ENCODE data around the gene CACNA1A. TPM values are rescaled to one million over a fixed set of nuclear protein-coding genes. Genes with fewer than 3 reads are reported as not detected.

CACNA1A gene
- total RNA-seq, 2 experiments from 2014 or later = 0.33 to 0.35 TPM

DNA sequence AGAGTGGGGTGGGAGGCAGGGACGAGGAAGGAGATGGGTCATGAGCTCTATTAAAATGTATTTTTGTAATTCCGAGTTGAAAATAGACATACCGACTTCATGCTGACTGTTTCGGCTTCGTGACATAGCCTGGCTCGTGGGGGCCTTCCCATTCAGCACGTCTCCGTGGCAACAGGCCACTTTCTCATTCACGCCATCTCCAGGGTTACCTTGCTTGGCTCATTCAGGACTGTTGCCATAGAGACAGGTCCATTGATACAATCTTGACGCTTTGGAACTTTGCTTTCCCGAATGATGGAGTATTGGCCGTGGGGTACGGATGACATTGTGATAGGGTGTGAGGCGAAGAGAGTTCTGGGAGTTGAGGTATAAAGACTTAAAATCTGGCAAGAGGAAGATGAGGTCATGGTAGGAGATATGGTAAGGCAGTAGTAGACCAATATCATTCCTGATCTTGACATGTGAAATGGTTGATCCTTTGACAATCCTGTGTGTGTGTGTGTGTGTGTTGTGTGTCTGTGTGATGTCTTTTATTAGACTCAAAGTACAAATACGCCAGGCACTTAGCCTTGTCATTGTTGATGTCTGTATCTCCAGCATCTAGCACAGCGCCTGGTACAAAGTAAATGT lies 97.3 kb downstream of the CACNA1A start:
- Mint-ChIP-seq H3K9me3 (no peaks in the 10 kb centered on the region), H3K4me3 (no peak overlapping the region), H3K27me3 (ENCODE audit: low read depth) (no peaks in the 10 kb centered on the region), H3K4me1 (ENCODE audit: low read depth) (no peaks in the 10 kb centered on the region), H3K36me3 (ENCODE audit: low read depth) (no peaks in the 10 kb centered on the region), H3K27ac (no peak overlapping the region)
- no peak for DNase-seq
- CTCF ChIA-PET = no interaction called here
- intact Hi-C loops (cut with micrococcal nuclease) = no loop called here

- Mint-ChIP-seq H3K4me3 (no peak overlapping the region), H3K27ac (no peak overlapping the region), H3K9me3 (peaks cover 10% of the 10 kb centered on the region), H3K4me1 (ENCODE audit: low read depth) (no peaks in the 10 kb centered on the region), H3K27me3 (ENCODE audit: low read depth) (peaks cover 7% of the 10 kb centered on the region), H3K36me3 (ENCODE audit: low read depth) (no peaks in the 10 kb centered on the region)
- CTCF ChIA-PET = no interaction called here
- DNase-seq = no peak
- intact Hi-C loops (cut with micrococcal nuclease) = no loop called here
Observed at GRCh38 chr19:13404236-13404635, 102.0 kb downstream of the CACNA1A start.

GRCh38 chr19:13401388-13401787 lies 104.9 kb downstream of the CACNA1A start:
- H3K4me1 Mint-ChIP-seq (ENCODE audit: low read depth) = no peaks in the 10 kb centered on the region
- no peak overlapping the region for H3K4me3 Mint-ChIP-seq
- no peaks in the 10 kb centered on the region for H3K36me3 Mint-ChIP-seq (ENCODE audit: low read depth)
- peaks cover 10% of the 10 kb centered on the region for H3K9me3 Mint-ChIP-seq
- no peak overlapping the region for H3K27ac Mint-ChIP-seq
- peaks cover 18% of the 10 kb centered on the region for H3K27me3 Mint-ChIP-seq (ENCODE audit: low read depth)
- intact Hi-C loops (cut with micrococcal nuclease) = no loop called here
- peak; percentile 7 for DNase-seq
- CTCF ChIA-PET = no interaction called here

- Mint-ChIP-seq H3K27me3 (ENCODE audit: low read depth) (peaks cover 23% of the 10 kb centered on the region), H3K36me3 (ENCODE audit: low read depth) (no peaks in the 10 kb centered on the region), H3K27ac (no peak overlapping the region), H3K4me1 (ENCODE audit: low read depth) (no peaks in the 10 kb centered on the region), H3K9me3 (peaks cover 10% of the 10 kb centered on the region), H3K4me3 (no peak overlapping the region)
- intact Hi-C loops (cut with micrococcal nuclease) = no loop called here
- no peak for DNase-seq
- CTCF ChIA-PET = no interaction called here
Observed at GRCh38 chr19:13400296-13400695, 106.0 kb downstream of the CACNA1A start.

DNA sequence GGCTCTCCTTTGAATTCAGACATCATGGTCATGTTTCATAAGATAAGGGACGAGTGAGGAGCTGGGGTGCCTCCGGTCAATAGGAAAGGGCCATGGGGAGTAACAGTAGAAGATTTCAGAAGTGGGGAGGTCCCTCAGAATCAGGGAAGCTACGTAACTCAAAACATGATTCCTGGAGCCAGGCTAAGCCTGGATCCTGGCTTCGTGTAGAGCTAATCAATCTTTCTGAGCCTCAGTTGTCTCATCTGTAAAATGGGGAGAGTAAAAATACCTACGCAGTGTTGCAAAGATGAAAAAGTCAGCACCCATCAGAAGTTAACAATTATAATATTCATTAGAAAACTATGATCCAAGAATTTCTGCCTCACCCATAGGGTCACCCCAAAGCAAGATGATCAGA lies 106.5 kb downstream of the CACNA1A start:
- Mint-ChIP-seq H3K27me3 (ENCODE audit: low read depth) (peaks cover 23% of the 10 kb centered on the region), H3K27ac (no peak overlapping the region), H3K4me3 (no peak overlapping the region), H3K9me3 (peaks cover 10% of the 10 kb centered on the region), H3K4me1 (ENCODE audit: low read depth) (no peaks in the 10 kb centered on the region), H3K36me3 (ENCODE audit: low read depth) (no peaks in the 10 kb centered on the region)
- CTCF ChIA-PET = no interaction called here
- DNase-seq = no peak
- intact Hi-C loops (cut with micrococcal nuclease) = no loop called here

DNA sequence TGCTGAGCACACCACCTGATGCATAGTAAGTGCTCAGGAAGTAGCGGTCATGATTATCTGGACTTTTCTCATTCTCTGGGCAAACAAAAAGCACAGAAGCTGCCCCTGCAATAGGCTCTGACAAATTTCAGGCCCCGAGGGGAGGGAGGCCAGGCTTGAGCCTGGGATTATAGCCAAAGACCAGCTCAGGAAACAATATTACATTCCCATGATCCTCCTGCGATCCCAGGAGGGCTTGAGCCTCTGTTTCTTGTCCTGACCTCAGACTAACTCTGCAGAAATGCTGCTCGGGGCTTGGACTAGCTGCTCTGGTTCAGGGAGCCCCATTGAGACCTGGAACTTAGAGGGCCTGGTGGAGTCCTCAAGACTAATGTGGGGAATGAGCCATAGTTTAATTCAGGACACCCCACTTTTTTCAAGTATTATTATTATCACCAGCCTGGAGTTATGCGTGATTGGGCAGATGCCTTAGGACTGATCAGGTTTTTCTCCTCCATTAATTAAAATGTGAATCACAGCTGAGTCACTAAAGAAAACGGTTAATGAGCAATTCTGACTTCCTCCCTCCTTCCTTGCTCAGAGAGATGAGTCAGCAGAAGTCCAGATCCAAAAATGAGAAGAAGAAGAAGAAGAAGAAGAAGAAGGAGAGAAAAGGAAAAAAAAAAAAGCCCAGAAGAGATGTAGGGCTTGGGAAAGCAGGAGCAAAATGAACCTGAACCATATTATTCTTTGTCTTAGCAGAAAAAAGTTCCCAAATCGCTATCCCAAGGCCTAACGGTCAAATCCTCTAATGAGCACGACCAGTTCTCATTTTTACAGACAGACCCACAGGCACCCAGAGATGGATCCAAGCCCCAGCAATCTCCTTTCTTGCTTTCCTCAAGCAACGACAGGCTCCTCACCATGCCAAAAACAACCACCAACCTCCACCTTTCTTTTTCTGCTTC lies 107.2 kb downstream of the CACNA1A start:
- no peaks in the 10 kb centered on the region for H3K36me3 Mint-ChIP-seq (ENCODE audit: low read depth)
- CTCF ChIA-PET = no interaction called here
- no peak overlapping the region for H3K27ac Mint-ChIP-seq
- no peak overlapping the region for H3K4me3 Mint-ChIP-seq
- intact Hi-C loops (cut with micrococcal nuclease) = no loop called here
- peaks cover 10% of the 10 kb centered on the region for H3K9me3 Mint-ChIP-seq
- peaks cover 30% of the 10 kb centered on the region for H3K27me3 Mint-ChIP-seq (ENCODE audit: low read depth)
- H3K4me1 Mint-ChIP-seq (ENCODE audit: low read depth) = no peaks in the 10 kb centered on the region
- no peak for DNase-seq

DNA sequence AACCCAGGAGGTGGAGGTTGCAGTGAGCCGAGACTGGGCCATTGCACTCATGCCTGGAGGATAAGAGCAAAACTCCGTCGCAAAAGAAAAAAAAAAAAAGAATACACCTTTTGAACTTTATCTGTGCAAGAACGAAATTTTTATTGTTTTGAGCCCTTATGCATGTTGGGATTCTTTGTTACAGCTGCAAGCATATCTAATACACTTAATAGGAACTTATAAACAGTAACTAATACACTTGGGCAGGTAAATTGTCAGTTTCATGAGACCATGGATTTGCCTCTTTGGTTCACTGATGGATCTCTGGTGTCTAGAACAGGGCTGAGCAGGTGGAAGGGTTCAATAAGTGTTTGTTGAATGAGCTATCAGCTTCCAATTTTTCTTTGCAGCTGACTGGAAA lies 108.1 kb downstream of the CACNA1A start:
- no peak overlapping the region for H3K4me3 Mint-ChIP-seq
- no peaks in the 10 kb centered on the region for H3K4me1 Mint-ChIP-seq (ENCODE audit: low read depth)
- peaks cover 34% of the 10 kb centered on the region for H3K27me3 Mint-ChIP-seq (ENCODE audit: low read depth)
- DNase-seq = no peak
- peaks cover 10% of the 10 kb centered on the region for H3K9me3 Mint-ChIP-seq
- intact Hi-C loops (cut with micrococcal nuclease) = no loop called here
- H3K27ac Mint-ChIP-seq = no peak overlapping the region
- CTCF ChIA-PET = no interaction called here
- no peaks in the 10 kb centered on the region for H3K36me3 Mint-ChIP-seq (ENCODE audit: low read depth)

DNA sequence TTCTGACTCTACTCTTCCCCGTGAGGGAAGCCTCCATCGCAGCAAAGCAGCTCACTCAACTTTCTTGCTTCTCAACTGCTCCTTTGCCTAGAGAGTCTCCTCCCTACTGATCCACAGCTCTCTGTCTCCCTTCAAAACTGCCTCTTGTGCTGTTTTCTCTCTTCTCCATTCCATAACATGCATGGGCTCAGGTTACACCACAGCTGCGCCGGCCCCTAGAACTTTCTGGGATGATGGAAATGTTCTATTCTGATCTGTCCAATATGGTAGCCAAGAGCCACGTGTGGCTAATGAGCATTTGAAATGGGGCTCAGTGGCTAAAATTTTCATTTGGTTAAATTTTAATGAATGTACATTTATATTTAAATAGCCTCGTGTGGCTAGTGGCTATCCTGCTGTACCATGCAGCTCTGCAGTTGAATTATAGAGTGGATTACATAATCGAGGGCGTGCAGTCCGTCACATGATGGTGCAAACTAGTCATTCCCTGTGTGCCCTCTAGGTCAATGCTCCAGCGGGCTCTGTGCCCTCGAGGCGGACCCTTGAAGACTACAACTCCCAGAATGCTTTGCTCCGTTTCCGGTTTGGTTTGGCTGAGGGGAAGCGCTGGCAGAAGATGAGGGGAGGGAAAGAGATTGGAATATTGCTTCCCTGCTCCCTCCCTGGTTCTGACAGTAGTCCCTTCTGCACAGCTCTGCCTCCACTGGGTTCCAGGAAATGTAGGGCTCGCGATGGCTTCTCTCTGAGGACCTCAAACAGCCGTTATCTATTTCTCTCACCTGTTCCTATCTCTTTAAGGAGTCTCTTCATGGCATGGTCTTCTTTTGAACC lies 109.8 kb downstream of the CACNA1A start:
- intact Hi-C loops (cut with micrococcal nuclease) = no loop called here
- DNase-seq = peak; percentile 6
- H3K4me3 Mint-ChIP-seq = no peak overlapping the region
- CTCF ChIA-PET = interaction anchor here (0.5 to 1.0 kb wide), 2 partner anchors 11 to 316 kb away, joined by 3 read pairs; no protein-coding TSS in a partner anchor
- H3K4me1 Mint-ChIP-seq (ENCODE audit: low read depth) = no peaks in the 10 kb centered on the region
- H3K27me3 Mint-ChIP-seq (ENCODE audit: low read depth) = peaks cover 37% of the 10 kb centered on the region
- H3K9me3 Mint-ChIP-seq = peaks cover 3% of the 10 kb centered on the region
- H3K27ac Mint-ChIP-seq = no peak overlapping the region
- no peaks in the 10 kb centered on the region for H3K36me3 Mint-ChIP-seq (ENCODE audit: low read depth)

- no peak for DNase-seq
- no peaks in the 10 kb centered on the region for H3K4me1 Mint-ChIP-seq (ENCODE audit: low read depth)
- CTCF ChIA-PET = no interaction called here
- intact Hi-C loops (cut with micrococcal nuclease) = no loop called here
- H3K27ac Mint-ChIP-seq = no peak overlapping the region
- H3K36me3 Mint-ChIP-seq (ENCODE audit: low read depth) = no peaks in the 10 kb centered on the region
- H3K4me3 Mint-ChIP-seq = no peak overlapping the region
- peaks cover 6% of the 10 kb centered on the region for H3K27me3 Mint-ChIP-seq (ENCODE audit: low read depth)
- no peaks in the 10 kb centered on the region for H3K9me3 Mint-ChIP-seq
Observed at GRCh38 chr19:13382633-13382938, 123.7 kb downstream of the CACNA1A start.

- no peaks in the 10 kb centered on the region for H3K9me3 Mint-ChIP-seq
- intact Hi-C loops (cut with micrococcal nuclease) = no loop called here
- CTCF ChIA-PET = no interaction called here
- peaks cover 8% of the 10 kb centered on the region for H3K27me3 Mint-ChIP-seq (ENCODE audit: low read depth)
- no peak overlapping the region for H3K27ac Mint-ChIP-seq
- no peak overlapping the region for H3K4me3 Mint-ChIP-seq
- H3K4me1 Mint-ChIP-seq (ENCODE audit: low read depth) = no peaks in the 10 kb centered on the region
- H3K36me3 Mint-ChIP-seq (ENCODE audit: low read depth) = no peaks in the 10 kb centered on the region
- DNase-seq = no peak
Observed at GRCh38 chr19:13381827-13382632, 124.2 kb downstream of the CACNA1A start.

DNA sequence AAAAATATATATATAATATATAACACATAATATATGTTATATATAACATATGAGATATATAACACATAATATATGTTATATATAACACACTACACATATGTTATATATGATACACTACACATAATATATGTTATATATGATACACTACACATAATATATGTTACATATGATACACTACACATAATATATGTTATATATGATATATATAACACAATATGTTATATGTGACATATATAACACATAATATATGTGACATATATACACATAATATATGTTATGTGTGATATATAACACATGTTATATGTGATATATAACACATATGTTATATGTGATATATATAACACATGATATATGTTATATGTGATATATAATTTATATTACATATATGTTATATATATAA lies 129.7 kb downstream of the CACNA1A start:
- H3K4me3 Mint-ChIP-seq = no peak overlapping the region
- CTCF ChIA-PET = no interaction called here
- no peak overlapping the region for H3K27ac Mint-ChIP-seq
- H3K9me3 Mint-ChIP-seq = no peaks in the 10 kb centered on the region
- no peak for DNase-seq
- intact Hi-C loops (cut with micrococcal nuclease) = no loop called here
- peaks cover 8% of the 10 kb centered on the region for H3K27me3 Mint-ChIP-seq (ENCODE audit: low read depth)
- H3K4me1 Mint-ChIP-seq (ENCODE audit: low read depth) = no peaks in the 10 kb centered on the region
- no peaks in the 10 kb centered on the region for H3K36me3 Mint-ChIP-seq (ENCODE audit: low read depth)

DNA sequence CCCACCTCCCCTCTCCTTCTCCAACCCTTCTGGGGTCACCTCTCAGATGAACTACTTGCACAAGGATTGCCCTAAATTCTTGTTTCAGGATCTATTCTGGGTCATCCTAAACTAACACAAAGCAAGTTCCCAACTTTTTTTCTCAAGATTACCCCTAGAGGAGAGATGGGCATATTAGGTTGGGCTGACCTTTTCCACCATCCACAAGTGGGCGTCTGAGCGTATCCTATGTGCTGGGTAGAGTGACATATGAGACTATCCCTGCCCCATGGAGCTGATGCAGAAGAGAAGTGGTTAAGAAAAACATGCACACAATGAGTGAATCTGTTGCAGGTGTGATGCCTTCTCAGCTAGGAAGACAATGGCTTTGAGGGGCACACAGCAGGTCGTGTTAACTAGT lies 132.7 kb downstream of the CACNA1A start:
- no peak overlapping the region for H3K27ac Mint-ChIP-seq

More for the DNA sequence above, 132.7 kb downstream of the CACNA1A start:
- H3K27me3 Mint-ChIP-seq (ENCODE audit: low read depth) = peaks cover 7% of the 10 kb centered on the region
- CTCF ChIA-PET = no interaction called here
- intact Hi-C loops (cut with micrococcal nuclease) = no loop called here
- no peaks in the 10 kb centered on the region for H3K9me3 Mint-ChIP-seq
- no peaks in the 10 kb centered on the region for H3K4me1 Mint-ChIP-seq (ENCODE audit: low read depth)
- no peak overlapping the region for H3K4me3 Mint-ChIP-seq
- H3K36me3 Mint-ChIP-seq (ENCODE audit: low read depth) = no peaks in the 10 kb centered on the region
- no peak for DNase-seq

All from activated naive CD4-positive, alpha-beta T cell treated with anti-CD3 and anti-CD28 coated beads for 36 hours (primary cell).